HEK293 (cell line): ENCODE data around the gene COL15A1.

Experiments
- CTCF ChIA-PET: fragments of 350-600 bp; formaldehyde crosslinking; extraction: SDS; loops from one replicate; lab custom pipeline; 2021; ENCODE audit warnings: antibody characterized with exemption; lab: Yijun Ruan, JAX
- POLR2A ChIA-PET: fragments of 300-600 bp; formaldehyde crosslinking; extraction: SDS; loops from one replicate; lab custom pipeline; 2020; ENCODE audit warnings: antibody characterized with exemption, inconsistent platforms; lab: Yijun Ruan, JAX
- H3K27ac ChIP-seq: fragments of 200-500 bp; sonication (Bioruptor generic); 2 replicates; pipeline ENCODE4 v1.5.1; 2014; ENCODE audit warnings: low read depth, low read length, control low read depth, inconsistent platforms; ENCODE audit errors: extremely low read depth
- H3K36me3 ChIP-seq, 2 experiments: fragments of 200-500 bp in 1 of 2; sonication (Bioruptor generic) in 1 of 2; 1 replicate in 1 of 2; 2 replicates in 1 of 2; pipeline ENCODE4 v1.5.1; 2014 to 2017; ENCODE audit warnings: inconsistent platforms in 2 of 2, low read length in 2 of 2; ENCODE audit not compliant: control insufficient read depth in 2 of 2, insufficient read depth in 1 of 2
- H3K4me1 ChIP-seq: fragments of 200-500 bp; sonication (Bioruptor generic); 2 replicates; pipeline ENCODE4 v1.5.1; 2014; ENCODE audit warnings: mild to moderate bottlenecking, low read length, inconsistent platforms; ENCODE audit not compliant: control insufficient read depth, insufficient read depth
- H3K4me3 ChIP-seq: 2 replicates; pipeline ENCODE4 v1.5.1; 2011; ENCODE audit warnings: low read depth, mild to moderate bottlenecking, control low read depth, low read length, moderate library complexity
- H3K9me3 ChIP-seq: fragments of 200-500 bp; sonication (Bioruptor generic); 2 replicates; pipeline ENCODE4 v1.5.1; 2014; ENCODE audit warnings: low read depth, low read length, inconsistent platforms; ENCODE audit not compliant: control insufficient read depth, insufficient read depth
- OSR2 ChIP-seq: fragments of 450-650 bp; formaldehyde crosslinking; IDR thresholded peaks from 2 replicates; pipeline ENCODE4 v1.5.1; 2016; ENCODE audit warnings: missing biosample characterization, missing genetic modification characterization
- TRIM28 ChIP-seq: IDR thresholded peaks from 2 replicates; pipeline ENCODE4 v1.6.1; 2011; ENCODE audit warnings: low read length, control low read depth, borderline replicate concordance
- YY2 ChIP-seq: fragments of 450-650 bp; formaldehyde crosslinking; IDR thresholded peaks from 2 replicates; pipeline ENCODE4 v1.5.1; 2016; ENCODE audit warnings: missing biosample characterization, missing genetic modification characterization
- ZEB2 ChIP-seq: fragments of 450-650 bp; formaldehyde crosslinking; IDR thresholded peaks from 2 replicates; pipeline ENCODE4 v1.5.1; 2016; ENCODE audit warnings: missing biosample characterization, missing genetic modification characterization
- ZFP41 ChIP-seq: fragments of 450-650 bp; formaldehyde crosslinking; IDR thresholded peaks from 2 replicates; pipeline ENCODE4 v1.5.1; 2016; ENCODE audit warnings: missing biosample characterization, missing genetic modification characterization, borderline replicate concordance
- ZNF175 ChIP-seq: fragments of 450-650 bp; formaldehyde crosslinking; IDR thresholded peaks from 2 replicates; pipeline ENCODE4 v1.5.1; 2016; ENCODE audit warnings: missing biosample characterization, missing genetic modification characterization
- ZNF211 ChIP-seq: fragments of 450-650 bp; formaldehyde crosslinking; IDR thresholded peaks from 2 replicates; pipeline ENCODE4 v1.5.1; 2016; ENCODE audit warnings: low read depth, missing biosample characterization, missing genetic modification characterization
- ZNF292 ChIP-seq: fragments of 450-650 bp; formaldehyde crosslinking; IDR thresholded peaks from 2 replicates; pipeline ENCODE4 v1.5.1; 2016; ENCODE audit warnings: low read depth, missing biosample characterization, missing genetic modification characterization, borderline replicate concordance
- ZNF366 ChIP-seq: fragments of 450-650 bp; formaldehyde crosslinking; conservative IDR thresholded peaks from 2 replicates; pipeline ENCODE4 v1.5.1; 2016; ENCODE audit warnings: missing biosample characterization, missing genetic modification characterization
- ZNF391 ChIP-seq: fragments of 450-650 bp; formaldehyde crosslinking; IDR thresholded peaks from 2 replicates; pipeline ENCODE4 v1.5.1; 2016; ENCODE audit warnings: low read depth, missing biosample characterization, missing genetic modification characterization, borderline replicate concordance
- ZNF561 ChIP-seq: fragments of 450-650 bp; IDR thresholded peaks from 2 replicates; pipeline ENCODE4 v1.5.1; 2018; ENCODE audit warnings: missing biosample characterization, missing genetic modification characterization, borderline replicate concordance
- ZNF610 ChIP-seq: fragments of 450-650 bp; formaldehyde crosslinking; IDR thresholded peaks from 2 replicates; pipeline ENCODE4 v1.5.1; 2016; ENCODE audit warnings: missing biosample characterization, missing genetic modification characterization, borderline replicate concordance
- TF ChIP-seq, protein P1 (sequence below): fragments of 450-650 bp; formaldehyde crosslinking; IDR thresholded peaks from 2 replicates; pipeline ENCODE4 v1.5.1; 2017; ENCODE audit warnings: missing biosample characterization, missing genetic modification characterization
- TF ChIP-seq, protein P2 (sequence below): fragments of 450-650 bp; formaldehyde crosslinking; IDR thresholded peaks from 2 replicates; pipeline ENCODE4 v1.5.1; 2016; ENCODE audit warnings: missing biosample characterization, missing genetic modification characterization
- TF ChIP-seq, protein P3 (sequence below): fragments of 450-650 bp; formaldehyde crosslinking; IDR thresholded peaks from 2 replicates; pipeline ENCODE4 v1.5.1; 2016; ENCODE audit warnings: missing biosample characterization, missing genetic modification characterization, low read depth
- TF ChIP-seq, protein P4 (sequence below): fragments of 450-650 bp; formaldehyde crosslinking; IDR thresholded peaks from 2 replicates; pipeline ENCODE4 v1.5.1; 2016; ENCODE audit warnings: missing biosample characterization, missing genetic modification characterization
- TF ChIP-seq, protein P5 (sequence below): fragments of 450-650 bp; formaldehyde crosslinking; IDR thresholded peaks from 2 replicates; pipeline ENCODE4 v1.5.1; 2017; ENCODE audit warnings: missing biosample characterization, missing genetic modification characterization
- TF ChIP-seq, protein P6 (sequence below): fragments of 450-650 bp; formaldehyde crosslinking; IDR thresholded peaks from 2 replicates; pipeline ENCODE4 v1.5.1; 2017; ENCODE audit warnings: missing biosample characterization, missing genetic modification characterization

Gene COL15A1

DNA sequence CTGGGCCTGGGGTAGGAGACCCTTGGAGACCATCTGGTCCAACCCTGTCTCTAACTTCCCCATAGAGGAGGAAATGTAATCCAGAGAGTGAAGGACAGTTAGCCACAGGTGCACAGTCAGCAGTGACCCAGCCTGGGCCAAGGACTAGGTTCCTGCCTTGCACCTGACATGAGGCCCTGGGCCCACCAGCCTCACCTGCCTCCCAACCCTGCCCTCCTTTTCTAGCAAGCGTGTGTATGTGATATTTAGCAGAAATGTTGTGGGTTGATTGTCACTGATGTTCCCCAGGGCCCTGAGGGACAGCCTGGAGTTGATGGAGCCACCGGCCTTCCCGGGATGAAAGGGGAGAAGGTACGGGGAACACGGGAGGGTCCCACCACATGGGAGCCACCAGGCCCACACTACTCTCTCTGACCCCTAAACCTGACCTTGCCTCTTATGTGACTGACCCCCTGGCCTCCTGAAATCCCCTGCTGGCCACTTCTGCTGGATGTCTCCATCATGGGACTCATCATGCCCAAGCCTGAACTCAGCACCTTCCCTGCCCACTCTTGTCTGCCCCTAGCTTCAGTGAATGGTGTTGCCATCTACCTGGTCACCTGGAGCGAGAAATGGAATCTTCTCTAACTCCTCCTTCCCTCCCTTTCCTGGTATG is 82.0 kb downstream of the COL15A1 start:
- Histone ChIP-seq H3K27ac (no peak overlapping the region), H3K4me1 (no peaks in the 10 kb centered on the region), H3K4me3 (no peak overlapping the region), H3K9me3 (no peaks in the 10 kb centered on the region), H3K36me3 (no peaks in the 10 kb centered on the region)
- TF ChIP-seq ZEB2 (tag by site-specific recombination): no peak
- no peak for TF ChIP-seq TRIM28
- TF ChIP-seq, protein P1, sequence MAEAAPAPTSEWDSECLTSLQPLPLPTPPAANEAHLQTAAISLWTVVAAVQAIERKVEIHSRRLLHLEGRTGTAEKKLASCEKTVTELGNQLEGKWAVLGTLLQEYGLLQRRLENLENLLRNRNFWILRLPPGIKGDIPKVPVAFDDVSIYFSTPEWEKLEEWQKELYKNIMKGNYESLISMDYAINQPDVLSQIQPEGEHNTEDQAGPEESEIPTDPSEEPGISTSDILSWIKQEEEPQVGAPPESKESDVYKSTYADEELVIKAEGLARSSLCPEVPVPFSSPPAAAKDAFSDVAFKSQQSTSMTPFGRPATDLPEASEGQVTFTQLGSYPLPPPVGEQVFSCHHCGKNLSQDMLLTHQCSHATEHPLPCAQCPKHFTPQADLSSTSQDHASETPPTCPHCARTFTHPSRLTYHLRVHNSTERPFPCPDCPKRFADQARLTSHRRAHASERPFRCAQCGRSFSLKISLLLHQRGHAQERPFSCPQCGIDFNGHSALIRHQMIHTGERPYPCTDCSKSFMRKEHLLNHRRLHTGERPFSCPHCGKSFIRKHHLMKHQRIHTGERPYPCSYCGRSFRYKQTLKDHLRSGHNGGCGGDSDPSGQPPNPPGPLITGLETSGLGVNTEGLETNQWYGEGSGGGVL (tag by site-specific recombination): no peak
- TF ChIP-seq ZNF366 (tag by site-specific recombination): no peak
- TF ChIP-seq ZNF292: no peak
- no peak for TF ChIP-seq OSR2 (tag by site-specific recombination)
- TF ChIP-seq, protein P2, sequence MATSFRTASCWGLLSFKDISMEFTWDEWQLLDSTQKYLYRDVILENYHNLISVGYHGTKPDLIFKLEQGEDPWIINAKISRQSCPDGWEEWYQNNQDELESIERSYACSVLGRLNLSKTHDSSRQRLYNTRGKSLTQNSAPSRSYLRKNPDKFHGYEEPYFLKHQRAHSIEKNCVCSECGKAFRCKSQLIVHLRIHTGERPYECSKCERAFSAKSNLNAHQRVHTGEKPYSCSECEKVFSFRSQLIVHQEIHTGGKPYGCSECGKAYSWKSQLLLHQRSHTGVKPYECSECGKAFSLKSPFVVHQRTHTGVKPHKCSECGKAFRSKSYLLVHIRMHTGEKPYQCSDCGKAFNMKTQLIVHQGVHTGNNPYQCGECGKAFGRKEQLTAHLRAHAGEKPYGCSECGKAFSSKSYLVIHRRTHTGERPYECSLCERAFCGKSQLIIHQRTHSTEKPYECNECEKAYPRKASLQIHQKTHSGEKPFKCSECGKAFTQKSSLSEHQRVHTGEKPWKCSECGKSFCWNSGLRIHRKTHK (tag by site-specific recombination): no peak
- TF ChIP-seq, protein P3, sequence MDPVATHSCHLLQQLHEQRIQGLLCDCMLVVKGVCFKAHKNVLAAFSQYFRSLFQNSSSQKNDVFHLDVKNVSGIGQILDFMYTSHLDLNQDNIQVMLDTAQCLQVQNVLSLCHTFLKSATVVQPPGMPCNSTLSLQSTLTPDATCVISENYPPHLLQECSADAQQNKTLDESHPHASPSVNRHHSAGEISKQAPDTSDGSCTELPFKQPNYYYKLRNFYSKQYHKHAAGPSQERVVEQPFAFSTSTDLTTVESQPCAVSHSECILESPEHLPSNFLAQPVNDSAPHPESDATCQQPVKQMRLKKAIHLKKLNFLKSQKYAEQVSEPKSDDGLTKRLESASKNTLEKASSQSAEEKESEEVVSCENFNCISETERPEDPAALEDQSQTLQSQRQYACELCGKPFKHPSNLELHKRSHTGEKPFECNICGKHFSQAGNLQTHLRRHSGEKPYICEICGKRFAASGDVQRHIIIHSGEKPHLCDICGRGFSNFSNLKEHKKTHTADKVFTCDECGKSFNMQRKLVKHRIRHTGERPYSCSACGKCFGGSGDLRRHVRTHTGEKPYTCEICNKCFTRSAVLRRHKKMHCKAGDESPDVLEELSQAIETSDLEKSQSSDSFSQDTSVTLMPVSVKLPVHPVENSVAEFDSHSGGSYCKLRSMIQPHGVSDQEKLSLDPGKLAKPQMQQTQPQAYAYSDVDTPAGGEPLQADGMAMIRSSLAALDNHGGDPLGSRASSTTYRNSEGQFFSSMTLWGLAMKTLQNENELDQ (tag by site-specific recombination): no peak
- TF ChIP-seq ZNF175 (tag by site-specific recombination): no peak
- no peak for TF ChIP-seq ZNF391 (tag by site-specific recombination)
- TF ChIP-seq, protein P4, sequence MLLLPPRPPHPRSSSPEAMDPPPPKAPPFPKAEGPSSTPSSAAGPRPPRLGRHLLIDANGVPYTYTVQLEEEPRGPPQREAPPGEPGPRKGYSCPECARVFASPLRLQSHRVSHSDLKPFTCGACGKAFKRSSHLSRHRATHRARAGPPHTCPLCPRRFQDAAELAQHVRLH: no peak
- TF ChIP-seq ZNF211: no peak
- TF ChIP-seq ZNF610 (tag by site-specific recombination): no peak
- TF ChIP-seq, protein P5, sequence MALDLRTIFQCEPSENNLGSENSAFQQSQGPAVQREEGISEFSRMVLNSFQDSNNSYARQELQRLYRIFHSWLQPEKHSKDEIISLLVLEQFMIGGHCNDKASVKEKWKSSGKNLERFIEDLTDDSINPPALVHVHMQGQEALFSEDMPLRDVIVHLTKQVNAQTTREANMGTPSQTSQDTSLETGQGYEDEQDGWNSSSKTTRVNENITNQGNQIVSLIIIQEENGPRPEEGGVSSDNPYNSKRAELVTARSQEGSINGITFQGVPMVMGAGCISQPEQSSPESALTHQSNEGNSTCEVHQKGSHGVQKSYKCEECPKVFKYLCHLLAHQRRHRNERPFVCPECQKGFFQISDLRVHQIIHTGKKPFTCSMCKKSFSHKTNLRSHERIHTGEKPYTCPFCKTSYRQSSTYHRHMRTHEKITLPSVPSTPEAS: no peak
- TF ChIP-seq, protein P6, sequence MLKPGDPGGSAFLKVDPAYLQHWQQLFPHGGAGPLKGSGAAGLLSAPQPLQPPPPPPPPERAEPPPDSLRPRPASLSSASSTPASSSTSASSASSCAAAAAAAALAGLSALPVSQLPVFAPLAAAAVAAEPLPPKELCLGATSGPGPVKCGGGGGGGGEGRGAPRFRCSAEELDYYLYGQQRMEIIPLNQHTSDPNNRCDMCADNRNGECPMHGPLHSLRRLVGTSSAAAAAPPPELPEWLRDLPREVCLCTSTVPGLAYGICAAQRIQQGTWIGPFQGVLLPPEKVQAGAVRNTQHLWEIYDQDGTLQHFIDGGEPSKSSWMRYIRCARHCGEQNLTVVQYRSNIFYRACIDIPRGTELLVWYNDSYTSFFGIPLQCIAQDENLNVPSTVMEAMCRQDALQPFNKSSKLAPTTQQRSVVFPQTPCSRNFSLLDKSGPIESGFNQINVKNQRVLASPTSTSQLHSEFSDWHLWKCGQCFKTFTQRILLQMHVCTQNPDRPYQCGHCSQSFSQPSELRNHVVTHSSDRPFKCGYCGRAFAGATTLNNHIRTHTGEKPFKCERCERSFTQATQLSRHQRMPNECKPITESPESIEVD (tag by site-specific recombination): no peak
- TF ChIP-seq ZFP41 (tag by site-specific recombination): no peak
- no peak for TF ChIP-seq YY2
- no peak for TF ChIP-seq ZNF561 (tag by site-specific recombination)
- ChIA-PET CTCF (interaction anchor here (0.9 kb wide), 1 partner anchor 12 kb away, joined by 3 read pairs; no protein-coding TSS in a partner anchor), POLR2A (no interaction called here)
